GM23248 (cell line): ENCODE measurements around the gene KIR3DL2. TPM values are rescaled to one million over a fixed set of nuclear protein-coding genes. Genes with fewer than 3 reads are reported as not detected.
"Not testable (repeated sequence)": the region's sequence is repeated elsewhere in the genome, so short reads cannot be mapped to it uniquely, and the experiment has no call there.

Source experiments
- DNase-seq: peaks from one replicate; pipeline ENCODE4 v3.0.0-alpha.2; 2015
- H2AFZ ChIP-seq: fragments of 200-600 bp; sonication (generic); 2 replicates; pipeline ENCODE4 v1.6.1; 2016; ENCODE audit warnings: antibody characterized with exemption
- H3F3A ChIP-seq: fragments of 200-600 bp; sonication (generic); 2 replicates; pipeline ENCODE4 v1.6.1; 2016; ENCODE audit warnings: mild to moderate bottlenecking, antibody characterized with exemption, mixed run types; ENCODE audit not compliant: insufficient read depth
- H3K27ac ChIP-seq: fragments of 200-600 bp; sonication (generic); 2 replicates; pipeline ENCODE4 v1.5.1; 2016; ENCODE audit warnings: mild to moderate bottlenecking
- H3K27me3 ChIP-seq: fragments of 200-600 bp; sonication (generic); replicated peaks from 2 replicates; pipeline ENCODE4 v1.6.1; 2016; ENCODE audit warnings: mild to moderate bottlenecking; ENCODE audit not compliant: insufficient read depth
- H3K36me3 ChIP-seq: fragments of 200-600 bp; sonication (generic); 2 replicates; pipeline ENCODE4 v1.6.1; 2016; ENCODE audit warnings: low read depth, mild to moderate bottlenecking
- H3K4me1 ChIP-seq: fragments of 200-600 bp; sonication (generic); 2 replicates; pipeline ENCODE4 v1.6.1; 2016; ENCODE audit warnings: mild to moderate bottlenecking; ENCODE audit not compliant: insufficient read depth
- H3K4me2 ChIP-seq: fragments of 200-600 bp; sonication (generic); one replicate; pipeline ENCODE4 v1.6.1; 2016; ENCODE audit warnings: mild to moderate bottlenecking; ENCODE audit not compliant: unreplicated experiment
- H3K4me3 ChIP-seq: fragments of 200-600 bp; sonication (generic); 2 replicates; pipeline ENCODE4 v1.5.1; 2016; ENCODE audit warnings: mild to moderate bottlenecking
- H3K79me2 ChIP-seq: fragments of 200-600 bp; sonication (generic); 2 replicates; pipeline ENCODE4 v1.6.1; 2016; ENCODE audit warnings: mild to moderate bottlenecking; ENCODE audit not compliant: insufficient read depth
- H3K9ac ChIP-seq: fragments of 200-600 bp; sonication (generic); 2 replicates; pipeline ENCODE4 v1.6.1; 2016; ENCODE audit warnings: mild to moderate bottlenecking
- H3K9me2 ChIP-seq: fragments of 200-600 bp; sonication (generic); 2 replicates; pipeline ENCODE4 v1.6.1; 2016; ENCODE audit warnings: mixed run types, mild to moderate bottlenecking, moderate library complexity; ENCODE audit not compliant: insufficient read depth
- H3K9me3 ChIP-seq: fragments of 200-600 bp; sonication (generic); one replicate; pipeline ENCODE4 v1.6.1; 2017; ENCODE audit warnings: low read depth
- H4K20me1 ChIP-seq: fragments of 200-600 bp; sonication (generic); 2 replicates; pipeline ENCODE4 v1.6.0; 2016; ENCODE audit not compliant: insufficient read depth
- EZH2 ChIP-seq: fragments of 200-600 bp; sonication (generic); IDR thresholded peaks from 2 replicates; pipeline ENCODE4 v1.6.1; 2018; ENCODE audit warnings: antibody characterized with exemption, mild to moderate bottlenecking; ENCODE audit not compliant: insufficient read depth, poor library complexity, severe bottlenecking
- EZH2phosphoT487 ChIP-seq: fragments of 200-600 bp; sonication (generic); IDR thresholded peaks from 2 replicates; pipeline ENCODE4 v1.6.1; 2018; ENCODE audit warnings: antibody characterized with exemption, moderate library complexity, mild to moderate bottlenecking, low read depth; ENCODE audit not compliant: insufficient read depth
- WGBS, 2 experiments: methylation state at CpG; one replicate each; pipeline ENCODE4 v1.1.6; 2015 to 2017; ENCODE audit warnings: low lambda C conversion rate in 2 of 2, low coverage in 1 of 2; ENCODE audit errors: missing lambda C conversion rate in 2 of 2; 5-methylcytosine and 5-hydroxymethylcytosine counted together
- in situ Hi-C: fragments of 300-500 bp; cut with MboI; formaldehyde crosslinking; loops from 2 replicates; pipeline ENCODE4 v1.15.0; 2020
- polyA plus RNA-seq: library from polyadenylated mRNA; unstranded; fragments of >200 nt; fragmentation: Nextera tagmentation; extraction: Ambion mirVana; gene quantifications from 2 replicates; pipeline ENCODE4 v1.2.1, GENCODE V29; 2016
- total RNA-seq: library from RNA; depleted of rRNA; stranded (reverse); fragments of >200 nt; shearing (Covaris generic); gene quantifications from 2 replicates; pipeline ENCODE4 v1.2.3, GENCODE V29; 2014

KIR3DL2 gene
- total and polyA plus RNA-seq, 2 experiments from 2014 or later: not detected

GRCh38 chr19:54817670-54818536, 32.3 kb upstream of the KIR3DL2 start:
- no peak overlapping the region for H2AFZ ChIP-seq
- no peaks in the 10 kb centered on the region for H3K4me1 ChIP-seq
- H4K20me1 ChIP-seq: no peaks in the 10 kb centered on the region
- no peak overlapping the region for H3K4me2 ChIP-seq
- no peak for DNase-seq
- no peaks in the 10 kb centered on the region for H3F3A ChIP-seq
- H3K36me3 ChIP-seq: no peaks in the 10 kb centered on the region
- no peak overlapping the region for H3K9ac ChIP-seq
- no peak overlapping the region for H3K4me3 ChIP-seq
- TF ChIP-seq EZH2 (no peak), EZH2phosphoT487 (no peak)
- WGBS, 2 experiments: 32 to 37% methylated on average over 15 of the region's 15 CpGs
- no peaks in the 10 kb centered on the region for H3K9me3 ChIP-seq
- H3K79me2 ChIP-seq: no peaks in the 10 kb centered on the region
- H3K27ac ChIP-seq: no peak overlapping the region
- no peaks in the 10 kb centered on the region for H3K9me2 ChIP-seq
- no peaks in the 10 kb centered on the region for H3K27me3 ChIP-seq
- in situ Hi-C loops: no loop called here

GRCh38 chr19:54824416-54824815, 25.8 kb upstream of the KIR3DL2 start:
- H3K4me3 ChIP-seq, DNase-seq, H3K9ac ChIP-seq, H3K9me3 ChIP-seq, H3K79me2 ChIP-seq, H2AFZ ChIP-seq, H4K20me1 ChIP-seq, H3K36me3 ChIP-seq, H3K27me3 ChIP-seq, H3K4me1 ChIP-seq, H3K9me2 ChIP-seq, H3F3A ChIP-seq, H3K4me2 ChIP-seq, in situ Hi-C loops, H3K27ac ChIP-seq: not testable (repeated sequence)
- 7 to 24% methylated on average over 4 of the region's 4 CpGs for WGBS, 2 experiments

GRCh38 chr19:54825326-54825725, 24.9 kb upstream of the KIR3DL2 start:
- H3F3A ChIP-seq, in situ Hi-C loops, H3K9me3 ChIP-seq, H3K4me3 ChIP-seq, H3K9ac ChIP-seq, H3K27ac ChIP-seq, H3K9me2 ChIP-seq, H3K4me1 ChIP-seq, DNase-seq, H4K20me1 ChIP-seq, H3K27me3 ChIP-seq, H2AFZ ChIP-seq, H3K79me2 ChIP-seq, H3K4me2 ChIP-seq, H3K36me3 ChIP-seq: not testable (repeated sequence)
- 16 to 18% methylated on average over 7 of the region's 7 CpGs for WGBS, 2 experiments

GRCh38 chr19:54828064-54828463, 22.2 kb upstream of the KIR3DL2 start:
- H2AFZ ChIP-seq, H3K27ac ChIP-seq, H4K20me1 ChIP-seq, H3K9me3 ChIP-seq, in situ Hi-C loops, H3K4me1 ChIP-seq, H3K4me3 ChIP-seq, H3K36me3 ChIP-seq, H3K9me2 ChIP-seq, DNase-seq, H3F3A ChIP-seq, H3K4me2 ChIP-seq, H3K27me3 ChIP-seq, H3K79me2 ChIP-seq, H3K9ac ChIP-seq: not testable (repeated sequence)
- WGBS, 2 experiments: 14 to 15% methylated on average over 8 of the region's 8 CpGs

GRCh38 chr19:54832496-54832895, 17.7 kb upstream of the KIR3DL2 start, which contains the start of gene KIR2DS4:
KIR2DS4 (plus strand) TSS chr19:54832676.
- WGBS, 2 experiments: 67 to 75% methylated on average over 14 of the region's 14 CpGs
- DNase-seq, H3F3A ChIP-seq, H3K27ac ChIP-seq, H4K20me1 ChIP-seq, H3K9me3 ChIP-seq, in situ Hi-C loops, H3K9me2 ChIP-seq, H3K79me2 ChIP-seq, H3K4me1 ChIP-seq, H2AFZ ChIP-seq, H3K27me3 ChIP-seq, H3K36me3 ChIP-seq, H3K4me3 ChIP-seq, H3K4me2 ChIP-seq, H3K9ac ChIP-seq: not testable (repeated sequence)

GRCh38 chr19:54835126-54835525, 15.1 kb upstream of the KIR3DL2 start:
- H3K36me3 ChIP-seq, H3F3A ChIP-seq, H3K4me3 ChIP-seq, H3K4me1 ChIP-seq, H3K79me2 ChIP-seq, in situ Hi-C loops, H3K9me3 ChIP-seq, H4K20me1 ChIP-seq, H3K27ac ChIP-seq, H3K9me2 ChIP-seq, H3K4me2 ChIP-seq, H3K9ac ChIP-seq, H3K27me3 ChIP-seq, DNase-seq, H2AFZ ChIP-seq: not testable (repeated sequence)
- 35 to 42% methylated on average over 5 of the region's 5 CpGs for WGBS, 2 experiments

GRCh38 chr19:54837522-54837921, 12.7 kb upstream of the KIR3DL2 start:
- H3K79me2 ChIP-seq, in situ Hi-C loops, H3K4me2 ChIP-seq, H3K4me1 ChIP-seq, H3F3A ChIP-seq, H3K27ac ChIP-seq, DNase-seq, H2AFZ ChIP-seq, H3K27me3 ChIP-seq, H4K20me1 ChIP-seq, H3K4me3 ChIP-seq, H3K9me3 ChIP-seq, H3K9me2 ChIP-seq, H3K9ac ChIP-seq, H3K36me3 ChIP-seq: not testable (repeated sequence)
- 10 to 16% methylated on average over 2 of the region's 2 CpGs for WGBS, 2 experiments
